Fibroblast of mammary gland (primary cell): ENCODE results near the gene FOXO1.

Experiments
- DNase-seq: peaks from one replicate; pipeline ENCODE4 v3.0.0-alpha.2; 2010; ENCODE audit warnings: low read depth
- H3K4me3 ChIP-seq: 2 replicates; pipeline ENCODE4 v1.5.1; 2011; ENCODE audit warnings: low read depth, mild to moderate bottlenecking, low read length, moderate library complexity; ENCODE audit not compliant: control insufficient read depth
- CTCF ChIP-seq: conservative IDR thresholded peaks from 2 replicates; pipeline ENCODE4 v1.5.1; 2011; ENCODE audit warnings: low read depth, low read length, inconsistent platforms; ENCODE audit not compliant: control insufficient read depth, insufficient read depth

The FOXO1 gene

GRCh38 chr13:40605573-40605972 lies 60.9 kb downstream of the FOXO1 start:
- DNase-seq: no peak

DNA sequence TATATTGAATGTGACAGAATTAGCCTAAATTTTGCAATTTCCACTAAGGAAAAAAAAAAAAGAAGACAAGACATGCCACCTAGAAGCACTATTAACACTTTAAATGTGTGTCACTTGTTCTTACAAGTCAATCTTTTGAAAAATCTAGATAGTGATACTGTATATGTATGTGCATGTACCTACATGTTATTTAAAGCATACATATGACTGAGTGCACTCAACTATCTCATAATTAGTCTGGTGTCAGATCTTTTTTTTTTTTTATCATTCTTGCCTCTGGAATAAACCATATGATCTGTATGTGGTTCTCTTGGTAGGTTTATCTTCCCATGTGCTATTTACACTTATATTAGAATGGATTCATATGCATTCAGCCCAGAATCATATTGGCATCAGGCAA lies 62.3 kb downstream of the FOXO1 start:
- no peak overlapping the region for H3K4me3 ChIP-seq
- no peak for DNase-seq
- TF ChIP-seq CTCF: no peak

More at GRCh38 chr13:40605573-40605972, 60.9 kb downstream of the FOXO1 start:
- no peak overlapping the region for H3K4me3 ChIP-seq
- no peak for TF ChIP-seq CTCF

GRCh38 chr13:40600149-40600751 lies 66.2 kb downstream of the FOXO1 start:
- no peak for DNase-seq
- no peak overlapping the region for H3K4me3 ChIP-seq
- no peak for TF ChIP-seq CTCF

- TF ChIP-seq CTCF: no peak
- no peak overlapping the region for H3K4me3 ChIP-seq
- DNase-seq: no peak
Measured at GRCh38 chr13:40599747-40600146, 66.7 kb downstream of the FOXO1 start.

GRCh38 chr13:40599124-40599523 lies 67.3 kb downstream of the FOXO1 start:
- H3K4me3 ChIP-seq: no peak overlapping the region
- TF ChIP-seq CTCF: no peak
- DNase-seq: no peak

GRCh38 chr13:40598569-40598968 lies 67.9 kb downstream of the FOXO1 start:
- H3K4me3 ChIP-seq: no peak overlapping the region

More at GRCh38 chr13:40598569-40598968, 67.9 kb downstream of the FOXO1 start:
- TF ChIP-seq CTCF: no peak
- DNase-seq: no peak
